Gastrocnemius medialis (tissue), 4 donors: ENCODE results near the gene XYLT1. TPM values are rescaled to one million over a fixed set of nuclear protein-coding genes. Genes with fewer than 3 reads are reported as not detected.

Experiments
- ATAC-seq, 2 donors: fragments of 150-250 bp; one replicate each; pipeline ENCODE4 v1.9.1; 2016
- DNase-seq, 2 donors: peaks; one replicate each; pipeline ENCODE4 v3.0.0-alpha.2; 2019
- H3K27ac ChIP-seq, 4 donors: fragments of 200-600 bp; sonication (generic); 1 replicate in 1 of 4; 2 replicates in 3 of 4; pipeline ENCODE4 v1.5.1; 2016 to 2018; ENCODE audit warnings: mild to moderate bottlenecking in 2 of 4, moderate library complexity in 1 of 4
- H3K27me3 ChIP-seq, 3 donors: fragments of 200-600 bp; sonication (generic) in 2 of 3; 1 replicate in 1 of 3; 2 replicates in 2 of 3; pipeline versions ENCODE4 v1.5.1 to v1.6.0; 2016 to 2019; ENCODE audit warnings: mild to moderate bottlenecking in 1 of 3, moderate library complexity in 1 of 3
- H3K36me3 ChIP-seq, 2 donors: fragments of 200-600 bp; sonication (generic) in 1 of 2; one replicate each; pipeline ENCODE4 v1.5.1; 2017 to 2018
- H3K4me1 ChIP-seq, 2 donors: fragments of 200-600 bp; sonication (generic) in 1 of 2; one replicate each; pipeline ENCODE4 v1.5.1; 2016 to 2017; ENCODE audit warnings: mild to moderate bottlenecking in 2 of 2
- H3K4me3 ChIP-seq, 4 donors: fragments of 200-600 bp; sonication (generic) in 3 of 4; 1 replicate in 1 of 4; 2 replicates in 3 of 4; pipeline ENCODE4 v1.5.1; 2016 to 2019; ENCODE audit warnings: mild to moderate bottlenecking in 2 of 4
- H3K9me3 ChIP-seq, 3 donors: fragments of 200-600 bp; sonication (generic) in 2 of 3; 1 replicate in 1 of 3; 2 replicates in 2 of 3; pipeline ENCODE4 v1.5.1; 2016 to 2019
- CTCF ChIP-seq, 5 experiments: fragments of 450-650 bp in 3 of 5; fragments of 200-600 bp in 2 of 5; sonication (generic) in 2 of 5; IDR thresholded peaks in 4 of 5; conservative IDR thresholded peaks in 1 of 5; 1 replicate in 4 of 5; 2 replicates in 1 of 5; pipeline ENCODE4 v1.5.1; 2016 to 2019; ENCODE audit warnings: antibody characterized with exemption in 5 of 5, mild to moderate bottlenecking in 3 of 5, moderate library complexity in 3 of 5
- POLR2A ChIP-seq, 2 donors: fragments of 450-650 bp; IDR thresholded peaks; one replicate each; pipeline ENCODE4 v1.6.1; 2017; ENCODE audit warnings: antibody characterized with exemption in 2 of 2, mild to moderate bottlenecking in 2 of 2, moderate library complexity in 2 of 2
- in situ Hi-C, 4 donors: fragments of 200-750 bp; cut with MboI; loops; one replicate each; pipeline versions ENCODE4 v1.15.0 to v1.8.0; 2017; ENCODE audit warnings: low sequenced_read_pairs in 4 of 4
- intact Hi-C: fragments of 100-400 bp; cut with DNase I; formaldehyde crosslinking; loops from one replicate; pipeline ENCODE4 v1.15.1; 2023; ENCODE audit warnings: low total_unique reads
- total RNA-seq, 4 donors: library from RNA; depleted of rRNA; stranded (reverse); fragments of >200 nt; gene quantifications; one replicate each; pipeline versions ENCODE4 v1.1.0 to v1.2.3, GENCODE V29; 2016

Gene XYLT1
- total RNA-seq, 4 donors from 2014 or later: 0.87 to 7.9 (median 1.4) TPM

GRCh38 chr16:17168181-17168580 is 302.6 kb downstream of the XYLT1 start:
- H3K4me3 ChIP-seq: no peak overlapping the region
- no peak for DNase-seq
- no peak for ATAC-seq
- H3K36me3 ChIP-seq: no peaks in the 10 kb centered on the region
- H3K27ac ChIP-seq: no peak overlapping the region
- intact Hi-C loops: no loop called here
- no peak for TF ChIP-seq POLR2A (IDR thresholded peaks at IDR 0.05)
- no peak for TF ChIP-seq CTCF (IDR thresholded peaks at IDR 0.05 in 4 of 5, conservative IDR thresholded peaks at IDR 0.05 in 1 of 5)
- in situ Hi-C loops: no loop called here
- no peaks in the 10 kb centered on the region for H3K9me3 ChIP-seq
- no peaks in the 10 kb centered on the region for H3K4me1 ChIP-seq
- no peaks in the 10 kb centered on the region for H3K27me3 ChIP-seq

GRCh38 chr16:17166095-17166494 is 304.7 kb downstream of the XYLT1 start:
- no peaks in the 10 kb centered on the region for H3K36me3 ChIP-seq
- in situ Hi-C loops (no loop called here), intact Hi-C loops (no loop called here)
- H3K4me3 ChIP-seq: no peak overlapping the region
- no peak overlapping the region for H3K27ac ChIP-seq
- no peaks in the 10 kb centered on the region for H3K4me1 ChIP-seq
- H3K9me3 ChIP-seq: no peaks in the 10 kb centered on the region
- no peaks in the 10 kb centered on the region for H3K27me3 ChIP-seq
- DNase-seq: no peak
- TF ChIP-seq POLR2A (IDR thresholded peaks at IDR 0.05): no peak
- no peak for TF ChIP-seq CTCF (IDR thresholded peaks at IDR 0.05 in 4 of 5, conservative IDR thresholded peaks at IDR 0.05 in 1 of 5)
- ATAC-seq: no peak

- Histone ChIP-seq H3K27ac (no peak overlapping the region), H3K27me3 (no peaks in the 10 kb centered on the region), H3K4me1 (no peaks in the 10 kb centered on the region), H3K9me3 (no peaks in the 10 kb centered on the region), H3K36me3 (no peaks in the 10 kb centered on the region), H3K4me3 (no peak overlapping the region)
- ATAC-seq: no peak
- TF ChIP-seq POLR2A (IDR thresholded peaks at IDR 0.05) (no peak), CTCF (IDR thresholded peaks at IDR 0.05 in 4 of 5, conservative IDR thresholded peaks at IDR 0.05 in 1 of 5) (no peak)
- intact Hi-C loops: no loop called here
- in situ Hi-C loops: no loop called here
- no peak for DNase-seq
Measured at GRCh38 chr16:17162560-17162959, 308.2 kb downstream of the XYLT1 start.

GRCh38 chr16:17160920-17161431 is 309.8 kb downstream of the XYLT1 start:
- Histone ChIP-seq H3K36me3 (no peaks in the 10 kb centered on the region), H3K9me3 (no peaks in the 10 kb centered on the region), H3K4me3 (no peak overlapping the region), H3K4me1 (no peaks in the 10 kb centered on the region), H3K27me3 (no peaks in the 10 kb centered on the region), H3K27ac (no peak overlapping the region)
- ATAC-seq (no peak), DNase-seq (no peak)
- in situ Hi-C loops: no loop called here
- intact Hi-C loops: no loop called here
- TF ChIP-seq CTCF (IDR thresholded peaks at IDR 0.05 in 4 of 5, conservative IDR thresholded peaks at IDR 0.05 in 1 of 5) (no peak), POLR2A (IDR thresholded peaks at IDR 0.05) (no peak)

GRCh38 chr16:17160285-17160853 is 310.4 kb downstream of the XYLT1 start:
- ATAC-seq (no peak), DNase-seq (no peak)
- Histone ChIP-seq H3K9me3 (no peaks in the 10 kb centered on the region), H3K27me3 (no peaks in the 10 kb centered on the region), H3K36me3 (no peaks in the 10 kb centered on the region), H3K4me3 (no peak overlapping the region), H3K27ac (no peak overlapping the region), H3K4me1 (no peaks in the 10 kb centered on the region)
- in situ Hi-C loops (no loop called here), intact Hi-C loops (no loop called here)
- no peak for TF ChIP-seq CTCF (IDR thresholded peaks at IDR 0.05 in 4 of 5, conservative IDR thresholded peaks at IDR 0.05 in 1 of 5)
- TF ChIP-seq POLR2A (IDR thresholded peaks at IDR 0.05): no peak
